Psoas muscle (tissue), 8 donors: ENCODE data around the gene IPO4. TPM values are rescaled to one million over a fixed set of nuclear protein-coding genes. Genes with fewer than 3 reads are reported as not detected.

Experiments used
- ATAC-seq, 4 donors: fragments of 200-7000 bp; cut with Tn5 transposase; one replicate each; pipeline ENCODE4 v1.9.1; 2020; ENCODE audit warnings: moderate library complexity in 3 of 4, mild to moderate bottlenecking in 2 of 4
- DNase-seq, 2 donors: peaks; one replicate each; pipeline ENCODE4 v3.0.0-alpha.2; 2020
- H3K27ac ChIP-seq: fragments of 200-600 bp; one replicate; pipeline ENCODE4 v1.8.0; 2022
- H3K27me3 ChIP-seq, 3 donors: fragments of 200-600 bp in 1 of 3; one replicate each; pipeline versions ENCODE4 v1.6.1 to v1.8.0; 2013 to 2022; ENCODE audit warnings: low read length in 2 of 3, mild to moderate bottlenecking in 2 of 3, moderate library complexity in 1 of 3; ENCODE audit not compliant: insufficient read depth in 3 of 3
- H3K36me3 ChIP-seq, 2 donors: fragments of 200-600 bp in 1 of 2; one replicate each; pipeline versions ENCODE4 v1.6.1 to v1.8.0; 2013 to 2022; ENCODE audit warnings: low read depth in 1 of 2, mild to moderate bottlenecking in 1 of 2, moderate library complexity in 1 of 2; ENCODE audit not compliant: insufficient read depth in 1 of 2
- H3K4me1 ChIP-seq: fragments of 200-600 bp; one replicate; pipeline ENCODE4 v1.8.0; 2022
- H3K4me3 ChIP-seq: fragments of 200-600 bp; one replicate; pipeline ENCODE4 v1.8.0; 2022; ENCODE audit warnings: mild to moderate bottlenecking
- H3K9me3 ChIP-seq: fragments of 200-600 bp; one replicate; pipeline ENCODE4 v1.8.0; 2022
- CTCF ChIP-seq: fragments of 200-600 bp; IDR thresholded peaks from one replicate; pipeline ENCODE4 v1.8.0; 2022; ENCODE audit warnings: antibody characterized with exemption
- WGBS, 3 donors: extraction: QIAGEN DNeasy Blood & Tissue Kit; methylation state at CpG; one replicate each; pipeline versions ENCODE4 v1.1.6 to v1.1.7; 2013; 5-methylcytosine and 5-hydroxymethylcytosine counted together
- intact Hi-C, 2 donors: fragments of 100-400 bp; cut with DNase I; formaldehyde crosslinking; loops; one replicate each; pipeline versions ENCODE4 v1.11.0 to v1.14.2; 2022
- polyA plus RNA-seq, 3 donors: library from polyadenylated mRNA; stranded (reverse); fragments of 200-250 nt; gene quantifications; one replicate each; pipeline ENCODE4 v1.2.3, GENCODE V29; 2013
- total RNA-seq, 4 donors: library from RNA; stranded (reverse); fragmentation: NEBNext Ultra II Directional in 2 of 4; extraction: Animal tissue kit (Norgen Biotek cat#: 25700) in 2 of 4; gene quantifications; one replicate each; pipeline versions ENCODE4 v1.2.1 to v1.2.4, GENCODE V29; 2021 to 2023
- donor health status: healthy with polysubstance abuse.
- donor health status: DM: no; HTN: no; CAD: no; lungs with moderate emphysema.
- donor health status: Bipolar disorder and iron deficiency.
- donor health status: healthy.
- donor health status: DM: yes; HTN: yes; CAD: no.
- donor health status: DM: no; HTN: no; CAD: no.
- donor health status: DM: no; HTN: no; CAD: no.
- donor health status: DM: yes; HTN: yes; CAD: no.

The IPO4 gene
- total and polyA plus RNA-seq, 7 donors = 28.8 to 99.7 (median 62.4) TPM

GRCh38 chr14:24179294-24179960 is 9.2 kb downstream of the IPO4 start:
- Histone ChIP-seq H3K4me1 (peaks cover 20% of the 10 kb centered on the region), H3K9me3 (no peaks in the 10 kb centered on the region), H3K4me3 (no peak overlapping the region), H3K36me3 (peaks cover 0 to 80% of the 10 kb centered on the region in 2 donors), H3K27me3 (no peaks in the 10 kb centered on the region), H3K27ac (peak overlapping the region; percentile 79)
- WGBS, 3 donors = 71 to 82% (median 77%) methylated on average over 14 of the region's 14 CpGs
- intact Hi-C loops = no loop called here
- DNase-seq (peak in 1 of 2 donors; percentile 41), ATAC-seq (peak in 3 of 4 donors; percentile 12 to 59 (median 27))
- no peak for TF ChIP-seq CTCF

GRCh38 chr14:24178399-24179178 is 10.0 kb downstream of the IPO4 start:
- intact Hi-C loops = no loop called here
- no peak overlapping the region for H3K4me3 ChIP-seq
- ATAC-seq (no peak), DNase-seq (peak in 1 of 2 donors; percentile 35)
- H3K27me3 ChIP-seq = no peaks in the 10 kb centered on the region
- 71 to 80% (median 75%) methylated on average over 12 of the region's 12 CpGs for WGBS, 3 donors
- no peak overlapping the region for H3K27ac ChIP-seq
- peaks cover 0 to 72% of the 10 kb centered on the region in 2 donors for H3K36me3 ChIP-seq
- H3K9me3 ChIP-seq = no peaks in the 10 kb centered on the region
- TF ChIP-seq CTCF = no peak
- peaks cover 20% of the 10 kb centered on the region for H3K4me1 ChIP-seq

- Histone ChIP-seq H3K4me1 (peaks cover 20% of the 10 kb centered on the region), H3K27ac (no peak overlapping the region), H3K36me3 (peaks cover 0 to 65% of the 10 kb centered on the region in 2 donors), H3K27me3 (peaks cover 0 to under 1% (median 0%) of the 10 kb centered on the region in 3 donors), H3K4me3 (no peak overlapping the region), H3K9me3 (no peaks in the 10 kb centered on the region)
- WGBS, 3 donors = 84 to 89% (median 84%) methylated on average over 14 of the region's 14 CpGs
- DNase-seq (peak in 1 of 2 donors; percentile 36), ATAC-seq (no peak)
- intact Hi-C loops = no loop called here
- no peak for TF ChIP-seq CTCF
Observed at GRCh38 chr14:24177891-24178290, 10.7 kb downstream of the IPO4 start.

- intact Hi-C loops = no loop called here
- peak in 1 of 2 donors; percentile 32 for DNase-seq
- Histone ChIP-seq H3K36me3 (peaks cover 0 to 58% of the 10 kb centered on the region in 2 donors), H3K9me3 (no peaks in the 10 kb centered on the region), H3K27ac (no peak overlapping the region), H3K27me3 (peaks cover 0 to 7% (median 0%) of the 10 kb centered on the region in 3 donors), H3K4me3 (no peak overlapping the region), H3K4me1 (peaks cover 21% of the 10 kb centered on the region)
- no peak for TF ChIP-seq CTCF
- 86 to 90% (median 88%) methylated on average over 12 of the region's 12 CpGs for WGBS, 3 donors
- no peak for ATAC-seq
Observed at GRCh38 chr14:24177041-24177825, 11.4 kb downstream of the IPO4 start.
